GM18517 (cell line): ENCODE results near the gene TAS2R8.

Experiments
- ATAC-seq: cut with Tn5 transposase; IDR thresholded peaks from one replicate; pipeline ENCODE4 v1.9.1; 2021; ENCODE audit warnings: mild to moderate bottlenecking, moderate library complexity; ENCODE audit not compliant: unreplicated experiment

The TAS2R8 gene

GRCh38 chr12:10756194-10756593, 50.9 kb downstream of the TAS2R8 start:
- ATAC-seq: no peak
